GM21737 (cell line): ENCODE measurements around the gene ADPRHL1.
"Not testable (repeated sequence)": the region's sequence is repeated elsewhere in the genome, so short reads cannot be mapped to it uniquely, and the experiment has no call there.

ENCODE experiments used
- ATAC-seq: cut with Tn5 transposase; IDR thresholded peaks from one replicate; pipeline ENCODE4 v1.9.1; 2021; ENCODE audit warnings: mild to moderate bottlenecking, moderate library complexity; ENCODE audit not compliant: unreplicated experiment

ADPRHL1 gene

DNA sequence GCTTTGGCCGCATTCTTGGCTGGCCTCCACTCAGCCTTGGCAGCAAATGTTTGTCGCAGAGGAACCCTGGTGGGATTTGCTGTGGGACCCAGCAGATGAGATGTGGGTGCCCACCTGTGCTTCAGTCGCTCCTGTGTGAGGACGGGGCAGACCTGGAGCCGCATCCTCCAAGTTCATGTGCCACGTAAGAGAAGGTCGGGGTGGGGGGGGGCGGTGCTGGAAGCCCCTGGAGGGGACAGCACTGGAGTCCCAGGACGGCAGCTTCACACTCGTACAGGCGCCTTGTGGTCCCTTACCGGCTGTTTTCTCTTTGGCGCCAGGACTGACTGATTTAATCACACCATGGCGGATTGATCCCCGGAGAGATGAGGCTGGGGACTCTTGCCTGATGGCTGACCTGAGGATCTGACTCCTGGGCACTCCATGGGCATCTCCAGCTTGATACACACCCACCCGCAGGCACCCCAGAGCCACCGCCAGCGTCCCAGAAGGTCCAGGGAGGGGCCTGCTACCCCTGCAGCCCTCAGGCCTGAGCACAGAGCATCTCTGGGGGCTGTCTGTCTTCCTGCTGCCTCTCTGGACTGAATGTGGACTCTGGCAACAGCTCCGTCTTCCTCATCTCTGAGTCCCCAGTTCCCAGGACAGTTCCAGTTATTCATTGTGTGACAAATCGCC, 79.3 kb downstream of the ADPRHL1 start:
- no peak for ATAC-seq

DNA sequence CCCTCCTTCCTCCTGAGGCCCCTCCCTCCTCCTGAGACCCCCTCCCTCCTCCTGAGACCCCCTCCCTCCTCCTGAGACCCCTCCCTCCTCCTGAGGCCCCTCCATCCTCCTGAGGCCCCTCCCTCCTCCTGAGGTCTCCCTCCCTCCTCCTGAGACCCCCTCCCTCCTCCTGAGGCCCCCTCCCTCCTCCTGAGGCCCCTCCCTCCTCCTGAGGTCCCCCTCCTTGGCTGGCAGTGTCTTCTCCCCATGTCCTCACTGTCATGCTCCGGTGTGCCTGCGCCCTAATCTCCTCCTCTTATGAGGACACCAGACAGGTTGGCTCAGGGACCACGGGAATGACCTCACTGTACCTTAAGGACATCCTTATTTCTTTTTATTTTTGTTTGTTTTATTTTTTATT, 81.6 kb downstream of the ADPRHL1 start:
- not testable (repeated sequence) for ATAC-seq

DNA sequence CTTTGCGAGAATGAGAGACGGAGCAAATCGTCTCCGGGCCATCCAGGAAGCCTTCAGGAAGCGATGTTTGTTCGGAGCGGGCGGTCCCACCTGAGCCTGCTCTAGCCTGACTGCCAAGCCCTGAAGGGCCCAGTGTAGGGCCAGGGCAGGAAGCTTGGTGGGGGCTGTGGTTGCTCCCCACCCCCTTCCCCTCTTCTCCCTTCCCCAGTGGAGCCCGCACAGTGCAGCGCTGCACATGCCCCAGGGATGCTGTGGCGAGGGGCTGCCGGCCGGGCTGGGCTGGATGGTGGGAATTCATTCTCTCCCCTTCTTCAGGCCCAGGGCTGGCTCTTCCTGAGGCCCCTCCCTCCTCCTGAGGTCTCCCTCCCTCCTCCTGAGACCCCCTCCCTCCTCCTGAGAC, 82.2 kb downstream of the ADPRHL1 start:
- ATAC-seq = no peak

DNA sequence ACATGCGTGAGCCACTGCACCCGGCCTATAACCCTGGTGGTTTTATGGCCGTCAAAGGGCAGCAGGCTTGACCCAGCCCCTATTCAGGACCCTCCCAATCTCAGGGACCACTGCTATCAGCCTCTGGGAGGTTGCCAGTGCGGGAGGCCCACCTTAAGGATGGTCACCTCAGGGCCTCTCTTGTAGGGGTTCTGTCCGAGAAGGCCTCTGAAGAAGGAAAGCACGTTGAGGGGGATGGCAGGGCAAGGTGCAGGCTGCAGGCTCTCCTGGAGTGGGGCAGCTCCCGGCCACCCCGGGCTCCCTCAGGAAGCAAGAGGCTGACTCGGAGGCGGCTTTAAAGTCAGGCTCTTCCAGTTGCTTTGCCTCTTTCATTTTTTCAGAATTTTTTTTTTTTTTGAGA, 83.4 kb downstream of the ADPRHL1 start:
- ATAC-seq = no peak

DNA sequence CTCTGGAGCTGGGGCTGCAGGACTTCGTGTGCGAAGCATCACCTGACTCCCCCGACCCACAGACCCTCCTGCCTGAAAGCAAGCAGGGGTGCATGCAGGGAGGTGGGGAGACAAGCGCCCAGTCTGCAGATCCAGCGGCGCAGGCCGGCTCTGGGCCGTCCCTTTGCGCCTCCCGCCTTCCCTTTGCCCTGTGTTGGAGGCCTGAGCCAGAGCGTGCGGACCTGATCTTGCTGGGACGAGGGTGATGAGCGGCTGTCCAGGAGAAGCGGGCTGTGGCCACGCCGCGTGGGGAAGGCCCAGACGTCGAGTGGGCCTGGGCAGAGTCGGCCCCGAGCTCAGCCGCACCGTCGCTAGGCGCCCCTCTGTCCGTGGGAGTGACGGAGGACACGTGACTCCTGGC, 84.1 kb downstream of the ADPRHL1 start:
- ATAC-seq = no peak

DNA sequence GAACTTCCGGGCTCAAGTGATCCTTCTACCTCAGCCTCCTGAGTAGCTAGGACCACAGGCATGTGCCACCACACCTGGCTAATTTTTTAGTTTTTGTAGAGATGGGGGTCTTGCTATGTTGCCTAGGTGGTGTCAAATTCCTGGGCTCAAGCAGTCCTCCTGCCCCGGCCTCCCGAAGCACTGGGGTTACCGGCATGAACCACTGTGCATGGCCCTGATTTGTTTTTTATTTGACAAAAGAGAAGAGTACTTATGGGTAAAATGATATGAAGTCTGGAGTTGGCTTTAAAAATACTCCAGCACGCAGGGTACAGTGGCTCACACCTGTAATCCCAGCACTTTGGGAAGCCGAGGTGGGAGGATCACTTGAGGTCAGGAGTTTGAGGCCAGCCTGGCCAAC, 84.9 kb downstream of the ADPRHL1 start:
- not testable (repeated sequence) for ATAC-seq

DNA sequence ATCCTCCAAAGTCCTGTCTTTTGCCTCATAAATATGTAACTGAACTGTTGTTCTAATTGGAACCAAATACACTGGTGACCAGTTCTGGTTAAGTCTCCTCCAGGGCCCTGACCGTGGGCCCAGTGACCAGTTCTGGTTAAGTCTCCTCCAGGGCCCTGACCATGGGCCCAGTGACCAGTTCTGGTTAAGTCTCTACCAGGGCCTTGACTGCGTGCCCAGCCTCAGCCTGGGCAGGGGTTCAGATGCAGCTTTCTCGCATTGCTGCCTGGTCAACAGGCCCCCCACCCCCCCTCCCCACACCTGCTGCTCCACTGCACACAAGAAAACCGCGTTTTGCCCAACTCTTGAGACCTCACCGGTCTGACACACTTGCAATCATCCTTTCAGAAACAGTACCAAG, 85.5 kb downstream of the ADPRHL1 start:
- no peak for ATAC-seq

DNA sequence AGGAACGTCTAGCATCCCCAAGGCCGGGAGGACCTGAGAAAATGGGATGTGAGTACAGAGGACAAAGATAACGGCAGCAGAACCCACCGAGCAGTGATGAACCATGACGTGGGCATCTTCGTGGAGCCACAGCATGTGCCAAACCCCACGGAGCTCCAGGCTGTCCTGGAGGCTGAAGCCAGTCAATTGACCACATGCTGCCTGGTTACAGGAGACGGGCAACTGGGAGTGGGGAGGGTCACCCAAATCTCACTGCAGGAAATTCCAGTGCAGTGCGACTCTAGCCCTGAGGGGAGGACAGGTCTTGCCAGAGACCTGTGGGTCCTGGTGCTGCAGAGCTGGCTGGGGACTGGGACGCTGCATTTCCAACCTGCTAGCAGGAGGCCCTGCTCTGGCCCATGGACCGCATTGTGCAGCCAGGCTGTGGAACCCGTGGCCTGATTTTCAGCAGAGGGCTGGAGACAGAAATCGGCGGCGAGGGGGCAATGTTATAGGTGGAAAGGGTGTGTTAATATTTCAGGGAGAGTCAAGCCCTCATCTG, 86.2 kb downstream of the ADPRHL1 start:
- ATAC-seq = no peak

DNA sequence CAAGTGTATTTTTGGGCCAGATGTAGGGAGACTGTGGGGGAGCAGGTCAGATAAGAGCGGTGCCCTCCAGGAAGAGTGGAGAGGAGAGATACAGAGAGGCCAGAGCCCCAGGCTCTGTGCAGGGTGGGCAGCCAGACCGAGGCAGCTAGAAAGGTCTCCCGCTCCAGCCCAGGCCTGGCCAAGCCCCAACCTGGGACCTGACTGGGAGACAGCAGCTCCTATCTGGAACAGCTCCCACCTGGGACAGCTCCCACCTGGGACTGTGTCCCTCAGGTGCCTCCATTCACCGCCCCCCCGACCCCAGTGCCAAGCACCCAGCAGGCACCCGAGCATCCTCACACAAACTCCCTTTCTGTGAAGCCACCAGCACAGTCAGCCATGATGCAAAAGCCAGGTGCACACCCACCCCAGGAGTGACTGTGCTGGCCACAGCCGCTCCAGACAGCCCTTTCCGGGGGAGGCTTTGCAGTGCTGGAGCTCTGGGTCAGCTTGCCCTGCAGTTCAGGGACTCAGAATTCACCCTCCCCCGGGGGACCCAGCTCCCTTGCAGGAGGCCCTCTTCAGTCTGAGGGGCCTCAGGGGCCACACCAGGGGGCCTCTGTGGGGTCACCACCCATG, 87.2 kb downstream of the ADPRHL1 start:
- ATAC-seq = no peak

DNA sequence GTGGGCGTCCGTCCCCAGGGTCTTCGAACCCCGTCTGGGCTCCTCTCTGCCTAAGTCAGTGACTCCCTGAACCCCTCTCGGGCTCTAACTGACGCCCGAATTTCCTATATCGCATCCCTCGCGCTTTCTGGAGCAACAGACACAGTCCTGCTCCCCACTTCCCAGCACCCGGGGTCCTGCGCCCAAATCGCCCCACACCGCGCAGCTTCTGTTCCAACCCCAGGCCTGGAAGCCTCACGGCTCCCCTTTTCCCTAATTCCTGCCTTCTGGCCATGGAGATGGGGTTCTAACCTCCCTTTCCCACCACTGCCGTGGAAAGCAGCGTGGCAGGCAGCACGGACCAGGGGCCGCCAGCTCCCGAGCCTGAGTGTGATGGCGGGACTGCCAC, 87.7 kb downstream of the ADPRHL1 start:
- ATAC-seq = no peak

DNA sequence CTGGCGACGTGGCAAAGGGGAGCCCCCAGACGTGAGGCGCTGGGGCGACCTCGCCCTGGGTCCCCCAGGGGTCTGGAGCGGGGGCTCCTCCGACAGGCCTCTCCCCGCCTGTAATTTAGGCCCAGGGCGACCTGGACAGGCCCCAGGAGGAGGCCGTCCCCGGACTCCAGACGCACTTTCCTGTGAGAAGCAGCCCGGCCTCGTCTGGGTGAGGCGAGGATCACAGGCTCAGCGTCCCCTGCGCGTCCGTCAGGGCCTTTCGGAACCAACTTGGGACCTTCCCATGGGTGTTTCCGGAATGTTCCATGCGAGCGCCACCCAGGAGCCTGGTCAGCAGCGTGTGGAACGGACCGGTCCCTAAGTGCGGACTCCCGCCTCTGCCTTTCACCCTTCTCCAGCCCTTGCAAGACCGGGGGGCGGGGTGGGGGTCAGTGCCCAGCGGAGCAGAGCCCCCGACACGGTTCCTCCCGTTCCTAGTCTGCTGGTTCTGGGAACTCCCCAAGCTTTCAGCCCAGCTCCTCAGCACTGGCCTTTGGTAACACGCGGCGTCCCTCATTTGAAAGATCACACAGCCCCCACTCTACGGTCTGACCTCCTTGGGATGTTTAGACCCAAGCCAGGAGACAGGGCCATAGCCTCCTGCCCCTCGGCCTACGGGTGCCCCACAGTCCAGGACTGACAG, 88.2 kb downstream of the ADPRHL1 start:
- ATAC-seq = no peak

DNA sequence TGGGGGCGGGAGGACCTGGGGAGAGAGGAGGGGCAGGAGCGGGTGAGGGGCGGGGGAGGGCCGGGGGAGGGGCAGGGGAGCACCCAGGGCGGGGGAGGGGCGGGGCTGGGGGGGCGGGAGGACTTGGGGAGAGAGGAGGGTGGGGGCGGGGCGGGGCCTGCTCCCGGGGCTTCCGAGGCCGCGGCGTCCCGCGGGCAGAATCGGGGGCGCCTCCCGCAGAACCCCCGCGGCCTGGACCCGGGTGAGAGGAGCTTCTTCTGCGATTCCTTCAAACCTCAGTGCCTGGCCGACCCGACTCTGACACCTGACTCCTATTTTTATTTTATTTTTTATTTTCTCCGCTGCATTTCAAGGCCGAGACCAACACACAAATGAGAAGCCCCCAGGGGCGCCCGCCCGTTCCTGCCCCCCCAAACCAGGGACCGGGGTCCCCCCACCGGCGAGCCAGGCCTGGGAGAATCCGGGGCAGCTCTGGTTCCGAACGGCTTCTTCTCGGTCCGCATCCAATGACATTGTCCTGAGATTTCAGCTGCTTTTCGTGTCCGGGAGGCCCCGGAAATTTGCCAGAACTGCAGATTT, 88.9 kb downstream of the ADPRHL1 start:
- ATAC-seq = no peak

DNA sequence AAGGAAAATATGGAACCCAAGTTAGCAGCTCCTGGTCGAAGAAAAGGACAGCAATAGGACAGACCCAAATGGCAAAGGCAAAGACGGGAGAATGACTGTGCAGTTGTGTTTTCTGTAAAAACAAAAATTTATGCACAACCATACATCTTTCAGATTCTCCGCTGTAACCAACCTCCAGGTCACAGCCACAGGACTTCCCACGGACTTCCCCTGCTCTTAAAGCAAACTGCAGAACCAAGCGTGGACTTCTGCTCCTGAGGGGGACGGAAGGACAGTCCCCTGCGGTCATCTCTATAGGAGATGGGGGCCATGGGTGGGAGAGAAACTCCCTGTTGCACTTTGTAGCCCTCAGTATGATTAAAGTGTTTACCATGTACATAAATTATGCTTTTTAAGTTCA, 91.9 kb downstream of the ADPRHL1 start:
- no peak for ATAC-seq

DNA sequence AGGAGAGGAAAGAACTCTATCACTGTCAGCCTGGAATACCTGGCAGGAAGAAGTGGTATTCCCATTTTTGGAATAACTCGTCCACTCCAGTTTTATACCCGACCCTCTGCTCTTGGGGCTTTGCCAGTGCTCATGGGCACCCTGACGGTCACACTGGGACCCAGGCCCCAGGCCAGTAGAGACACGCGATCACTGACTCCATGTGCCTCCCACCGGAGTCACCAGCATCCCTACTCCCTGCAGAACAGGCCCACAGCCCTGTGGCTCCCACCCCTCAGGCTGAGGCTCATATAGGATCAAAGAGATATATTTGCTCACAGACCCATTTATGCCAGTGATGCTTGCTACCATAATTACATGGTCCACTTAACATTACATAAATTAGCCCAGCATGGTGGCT, 92.8 kb downstream of the ADPRHL1 start:
- no peak for ATAC-seq

DNA sequence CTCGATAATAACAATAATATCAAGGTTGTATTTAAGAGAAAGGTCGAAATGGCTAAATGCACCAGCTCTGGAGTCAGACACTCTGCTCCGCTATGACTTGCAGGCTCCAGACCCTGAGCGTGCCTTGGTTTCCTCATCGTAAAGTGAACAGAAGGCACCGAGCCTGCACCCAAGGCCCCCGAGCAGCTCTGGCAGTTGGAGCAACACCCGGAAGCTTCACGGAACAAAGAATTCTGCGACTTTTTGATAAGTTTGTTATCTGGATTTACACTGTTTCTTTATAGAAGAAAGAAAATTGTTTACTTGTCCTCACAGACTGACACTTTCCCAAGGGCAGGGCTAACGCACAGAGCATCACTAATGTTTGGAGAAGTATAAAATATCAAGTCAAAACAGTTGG, 93.7 kb downstream of the ADPRHL1 start:
- ATAC-seq = no peak

DNA sequence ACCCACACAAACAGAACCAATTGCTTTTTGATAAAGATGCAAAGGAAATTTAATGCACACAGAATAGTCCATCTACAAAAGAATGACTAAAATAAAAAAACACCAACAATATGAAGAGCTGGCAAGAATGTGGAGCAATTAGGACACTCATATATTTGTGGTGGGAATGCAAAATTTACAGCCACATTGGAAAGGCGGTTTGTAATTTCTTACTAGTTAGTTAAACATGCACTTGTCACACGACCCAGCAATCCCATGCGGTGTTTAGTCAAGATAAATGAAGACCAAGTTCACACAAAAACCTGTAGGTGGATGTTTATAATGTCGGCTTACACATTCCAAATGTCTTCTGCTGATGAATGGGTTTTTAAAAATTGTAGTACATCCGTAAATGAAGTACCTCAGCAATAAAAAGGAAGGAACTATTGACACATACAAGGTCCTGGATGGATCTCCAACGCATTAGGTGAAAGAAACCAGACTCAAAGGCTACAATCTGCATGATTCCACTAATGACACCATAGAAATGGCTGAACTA, 94.6 kb downstream of the ADPRHL1 start:
- no peak for ATAC-seq

DNA sequence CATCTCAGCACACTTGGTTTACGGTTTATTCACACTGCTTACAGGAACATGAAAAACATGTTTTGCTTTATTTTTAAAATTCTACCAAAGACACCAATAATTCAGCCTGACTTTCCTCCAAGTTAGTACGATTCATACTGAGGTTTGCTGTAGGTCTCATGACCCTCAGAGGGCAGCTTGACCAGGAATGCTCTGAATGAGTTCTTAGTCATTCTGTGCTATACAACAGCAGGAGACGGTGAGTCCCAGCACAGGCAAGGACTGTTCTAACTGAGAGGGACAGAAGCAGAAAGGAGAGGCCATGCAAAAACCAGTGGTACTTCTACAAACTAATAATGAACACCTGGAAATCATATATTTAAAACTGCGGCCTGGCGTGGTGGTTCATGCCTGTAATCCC, 95.8 kb downstream of the ADPRHL1 start:
- ATAC-seq = no peak

DNA sequence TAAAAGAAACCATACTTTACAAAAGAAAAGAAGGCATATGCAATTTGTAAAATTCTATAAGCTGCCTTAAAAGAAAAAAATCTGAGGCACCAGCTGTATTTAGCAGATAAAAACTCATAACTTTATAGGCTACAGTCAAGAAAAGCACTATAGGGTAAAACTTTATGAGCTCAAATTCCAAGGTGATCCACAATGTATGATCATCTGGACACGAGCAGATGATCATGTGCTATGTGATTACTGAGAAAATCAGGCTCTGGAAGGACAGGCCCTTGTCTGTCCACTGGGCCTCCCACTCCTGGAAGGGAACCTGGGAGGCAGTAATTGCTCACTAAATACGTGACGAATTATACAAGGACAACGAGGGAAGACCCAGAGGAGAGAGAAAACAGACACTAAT, 96.7 kb downstream of the ADPRHL1 start:
- ATAC-seq = no peak

DNA sequence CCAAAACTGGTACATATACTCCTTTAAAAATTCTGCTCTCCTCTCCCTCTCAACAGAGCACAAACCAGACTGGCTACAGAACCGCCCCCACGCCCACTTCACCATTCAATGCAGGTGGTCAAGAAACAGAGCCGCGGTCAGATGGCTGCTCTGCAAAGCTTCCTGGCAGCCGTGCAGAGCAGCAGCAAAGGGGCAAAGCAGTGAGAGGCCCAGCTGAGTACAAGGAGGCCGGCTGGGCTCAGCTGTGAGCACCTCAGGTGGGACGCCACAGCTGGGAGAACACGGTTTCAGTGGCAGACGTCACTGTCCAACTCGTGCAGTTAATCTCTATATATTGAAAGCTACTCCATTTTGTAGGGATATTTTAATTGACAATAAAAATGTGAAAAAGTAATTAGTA, 97.7 kb downstream of the ADPRHL1 start:
- no peak for ATAC-seq

DNA sequence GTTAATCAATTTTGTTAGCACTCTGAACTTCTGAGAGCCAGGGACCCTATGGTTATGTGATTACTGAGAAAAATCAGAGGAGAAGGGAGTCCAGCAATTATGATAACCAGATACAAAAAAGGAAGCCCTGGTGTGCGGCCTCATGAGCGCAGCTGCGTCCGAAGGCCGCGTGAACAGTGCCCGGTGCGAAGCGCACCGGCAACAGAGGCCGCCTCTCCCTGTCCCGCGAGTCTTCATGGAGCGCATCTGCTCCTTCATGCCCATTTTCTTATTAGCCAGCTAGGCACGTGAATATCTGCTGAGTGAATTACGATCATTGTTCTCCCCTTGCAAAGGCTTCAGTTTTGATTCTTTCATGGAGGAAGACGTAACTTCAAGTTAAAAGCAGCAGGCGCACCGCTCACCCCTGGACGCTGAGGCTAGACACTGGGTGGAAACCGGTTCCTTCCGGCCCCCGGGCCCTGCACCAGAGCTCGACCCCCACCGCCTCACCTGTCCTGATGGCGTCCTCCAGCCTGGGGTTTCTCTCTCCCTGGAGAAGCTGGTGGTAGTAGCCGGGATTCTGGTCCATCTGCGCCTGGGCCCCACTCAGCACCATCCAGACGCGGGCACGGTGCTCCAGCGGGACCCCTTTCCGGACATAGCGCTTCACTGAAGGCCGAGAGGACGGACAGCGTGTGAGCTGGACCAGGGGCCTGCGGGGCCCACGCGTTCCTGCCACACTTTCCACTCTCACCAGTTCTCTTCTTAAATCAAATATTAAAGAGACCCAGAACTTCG, 98.3 kb downstream of the ADPRHL1 start:
- no peak for ATAC-seq

DNA sequence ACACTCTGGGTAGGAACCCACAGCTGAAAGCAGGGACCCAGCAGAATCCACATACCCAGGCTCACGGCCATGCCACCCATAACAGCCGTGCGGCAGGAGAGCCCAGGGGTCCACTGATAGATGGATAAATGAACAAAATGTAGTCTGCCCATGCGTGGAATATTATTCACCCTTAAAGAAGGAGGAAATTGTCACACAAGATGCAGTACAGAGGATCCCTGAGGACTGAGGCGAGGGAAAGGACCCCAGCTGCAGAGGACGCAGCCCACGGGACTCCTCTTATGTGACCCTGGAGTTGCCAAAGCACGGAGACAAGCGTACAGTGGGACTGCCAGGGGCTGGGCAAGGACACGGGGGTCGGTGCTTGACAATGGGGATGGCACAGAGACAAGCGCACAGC, 100.0 kb downstream of the ADPRHL1 start:
- no peak for ATAC-seq
